PC-9 (cell line): Measurements from ENCODE around the gene PRKCH. TPM values are rescaled to one million over a fixed set of nuclear protein-coding genes. Genes with fewer than 3 reads are reported as not detected.
A peak's percentile ranks its signal among the peaks of the same experiment; 100 is the strongest.

Experiments used
- BruUV-seq: library from RNA; stranded (reverse); fragments of 400-500 nt; replicated peaks from 2 replicates; lab custom pipeline; 2021; lab: Mats Ljungman, UMichigan
- CTCF ChIA-PET: fragments of 300-600 bp; sonication (Branson Sonifier 250); formaldehyde crosslinking; loops from one replicate; lab custom pipeline; 2022; ENCODE audit warnings: antibody characterized with exemption; lab: Charles Lee
- POLR2A ChIA-PET: fragments of 300-600 bp; sonication (Branson Sonifier 250); formaldehyde crosslinking; loops from one replicate; lab custom pipeline; 2022; ENCODE audit warnings: antibody characterized with exemption; ENCODE audit not compliant: unreplicated experiment; lab: Charles Lee
- DNase-seq, 2 experiments: peaks; one replicate each; pipeline versions ENCODE4 v3.0.0 to v3.0.0-alpha.2; 2015 to 2022; ENCODE audit warnings: mixed read lengths in 1 of 2
- H2AFZ ChIP-seq: fragments of 200-600 bp; sonication (generic); 2 replicates; pipeline ENCODE4 v1.8.1; 2017; ENCODE audit warnings: antibody characterized with exemption
- H3F3A ChIP-seq: fragments of 200-600 bp; sonication (generic); 2 replicates; pipeline ENCODE4 v1.8.1; 2017; ENCODE audit warnings: antibody characterized with exemption, mild to moderate bottlenecking, low read depth; ENCODE audit not compliant: insufficient read depth
- H3K27ac ChIP-seq: fragments of 200-600 bp; sonication (generic); 2 replicates; pipeline ENCODE4 v1.6.1; 2016; ENCODE audit warnings: mixed run types
- H3K27me3 ChIP-seq: fragments of 200-600 bp; sonication (generic); 2 replicates; pipeline ENCODE4 v1.6.1; 2016; ENCODE audit warnings: low read depth, mixed run types; ENCODE audit not compliant: insufficient read depth
- H3K36me3 ChIP-seq: fragments of 200-600 bp; sonication (generic); 2 replicates; pipeline ENCODE4 v1.6.1; 2016; ENCODE audit warnings: low read depth, mixed run types
- H3K4me1 ChIP-seq: fragments of 200-600 bp; sonication (generic); replicated peaks from 2 replicates; pipeline ENCODE4 v1.6.1; 2016; ENCODE audit warnings: mixed run types; ENCODE audit not compliant: insufficient read depth
- H3K4me2 ChIP-seq: fragments of 200-600 bp; sonication (generic); 2 replicates; pipeline ENCODE4 v1.6.1; 2017; ENCODE audit warnings: mixed run types
- H3K4me3 ChIP-seq: fragments of 200-600 bp; sonication (generic); 2 replicates; pipeline ENCODE4 v1.6.1; 2016; ENCODE audit warnings: mixed run types
- H3K79me2 ChIP-seq: fragments of 200-600 bp; sonication (generic); 2 replicates; pipeline ENCODE4 v1.6.1; 2017; ENCODE audit warnings: low read depth, mixed run types
- H3K9me2 ChIP-seq: fragments of 200-600 bp; sonication (generic); 2 replicates; pipeline ENCODE4 v1.8.1; 2017; ENCODE audit warnings: mild to moderate bottlenecking; ENCODE audit not compliant: insufficient read depth
- H3K9me3 ChIP-seq: fragments of 200-600 bp; sonication (generic); 2 replicates; pipeline ENCODE4 v1.8.1; 2016; ENCODE audit warnings: low read depth; ENCODE audit not compliant: insufficient read depth
- H4K20me1 ChIP-seq: fragments of 200-600 bp; sonication (generic); 2 replicates; pipeline ENCODE4 v1.8.1; 2017; ENCODE audit not compliant: insufficient read depth
- CTCF ChIP-seq: fragments of 200-600 bp; sonication (generic); conservative IDR thresholded peaks from 2 replicates; pipeline ENCODE4 v1.6.1; 2017; ENCODE audit warnings: mixed run types, antibody characterized with exemption, mild to moderate bottlenecking, moderate library complexity
- EZH2 ChIP-seq: fragments of 200-600 bp; sonication (generic); IDR thresholded peaks from 2 replicates; pipeline ENCODE4 v1.8.0; 2017; ENCODE audit warnings: antibody characterized with exemption, low read depth
- intact Hi-C: fragments of 100-400 bp; cut with micrococcal nuclease; formaldehyde crosslinking; loops from one replicate; pipeline ENCODE4 v1.10.0; 2022; ENCODE audit not compliant: unreplicated experiment
- total RNA-seq: library from RNA; stranded (reverse); gene quantifications from 2 replicates; pipeline ENCODE4 v1.2.3, GENCODE V29; 2021

The PRKCH gene
- total RNA-seq, 1 experiment from 2014 or later = 32.4 TPM

DNA sequence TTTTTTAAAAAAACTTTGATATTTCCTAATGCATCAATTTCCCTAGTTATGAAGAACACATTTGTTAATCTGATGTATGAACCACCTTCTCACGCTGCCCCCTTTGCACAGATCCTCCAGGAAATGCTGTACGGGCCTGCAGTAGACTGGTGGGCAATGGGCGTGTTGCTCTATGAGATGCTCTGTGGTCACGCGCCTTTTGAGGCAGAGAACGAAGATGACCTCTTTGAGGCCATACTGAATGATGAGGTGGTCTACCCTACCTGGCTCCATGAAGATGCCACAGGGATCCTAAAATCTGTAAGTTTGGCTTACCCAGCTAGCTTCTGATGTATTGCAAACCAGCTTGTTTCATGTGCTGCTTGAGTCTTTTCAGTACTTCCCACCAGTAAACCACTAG is 208.9 kb downstream of the PRKCH start:
- no peak overlapping the region for H3K4me3 ChIP-seq
- TF ChIP-seq CTCF (no peak), EZH2 (no peak)
- no peaks in the 10 kb centered on the region for H4K20me1 ChIP-seq
- H3K4me1 ChIP-seq = peaks cover 75% of the 10 kb centered on the region
- no peaks in the 10 kb centered on the region for H3K9me2 ChIP-seq
- no peak overlapping the region for H2AFZ ChIP-seq
- ChIA-PET POLR2A (no interaction called here), CTCF (no interaction called here)
- H3K36me3 ChIP-seq = peaks cover 17% of the 10 kb centered on the region
- no TSS peak for BruUV-seq
- no peak overlapping the region for H3K4me2 ChIP-seq
- no peaks in the 10 kb centered on the region for H3K27me3 ChIP-seq
- H3K79me2 ChIP-seq = peaks cover 20% of the 10 kb centered on the region; the same call in 1 of the 2 replicates
- H3K9me3 ChIP-seq = no peaks in the 10 kb centered on the region
- intact Hi-C loops = no loop called here
- peaks cover 33% of the 10 kb centered on the region for H3F3A ChIP-seq
- no peak overlapping the region for H3K27ac ChIP-seq
- peak in 1 of 2 experiments; percentile 17 for DNase-seq

- Histone ChIP-seq H3F3A (peaks cover 35% of the 10 kb centered on the region), H3K9me2 (no peaks in the 10 kb centered on the region), H3K27me3 (no peaks in the 10 kb centered on the region), H3K4me1 (peaks cover 77% of the 10 kb centered on the region), H2AFZ (no peak overlapping the region), H3K79me2 (peaks cover 19% of the 10 kb centered on the region; the same call in 1 of the 2 replicates), H3K36me3 (peaks cover 18% of the 10 kb centered on the region), H3K4me2 (no peak overlapping the region), H3K9me3 (no peaks in the 10 kb centered on the region), H3K4me3 (no peak overlapping the region), H3K27ac (peak overlapping the region; percentile 8; the same call in 1 of the 2 replicates), H4K20me1 (no peaks in the 10 kb centered on the region)
- ChIA-PET CTCF (no interaction called here), POLR2A (no interaction called here)
- BruUV-seq = no TSS peak
- peak in 1 of 2 experiments; percentile 38 for DNase-seq
- intact Hi-C loops = no loop called here
- TF ChIP-seq CTCF (no peak), EZH2 (no peak)
Observed at GRCh38 chr14:61530896-61531295, 209.5 kb downstream of the PRKCH start.

DNA sequence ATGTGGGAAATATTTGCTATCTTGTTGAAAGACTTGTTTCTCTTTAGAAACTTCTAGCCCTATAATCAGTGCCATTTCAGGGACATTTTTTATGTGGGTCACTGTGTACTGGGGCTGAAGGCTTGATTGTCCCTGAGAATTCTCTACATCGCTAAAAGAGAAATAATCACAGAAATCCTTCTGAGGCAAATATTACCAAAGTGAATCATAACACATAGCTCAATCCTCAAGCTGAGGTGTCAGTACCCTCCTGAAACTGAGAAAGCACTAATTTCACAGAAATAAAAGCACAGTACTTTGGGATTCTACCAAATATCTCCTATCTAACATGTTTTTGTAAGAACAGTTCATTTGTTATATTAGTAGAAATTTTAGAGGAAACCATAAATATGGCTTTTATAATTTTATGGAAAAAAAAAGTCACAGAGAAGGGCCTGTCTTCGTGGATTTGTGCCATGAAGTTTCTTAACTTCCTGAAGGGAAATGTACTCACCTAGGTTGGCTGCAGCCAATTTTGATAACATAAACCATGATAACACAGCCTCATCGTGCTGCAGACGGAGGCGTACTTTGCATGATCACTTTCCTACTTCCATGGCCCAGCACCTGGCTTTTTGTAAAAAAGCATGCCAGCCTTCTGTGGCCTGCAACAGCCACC is 210.2 kb downstream of the PRKCH start:
- H3K9me3 ChIP-seq = no peaks in the 10 kb centered on the region
- intact Hi-C loops = no loop called here
- CTCF ChIA-PET = no interaction called here
- peak in 1 of 2 experiments; percentile 36 for DNase-seq
- BruUV-seq = no TSS peak
- POLR2A ChIA-PET = interaction anchor here (0.7 kb wide), 1 partner anchor 8 kb away, joined by 3 read pairs; no protein-coding TSS in a partner anchor
- no peaks in the 10 kb centered on the region for H3K27me3 ChIP-seq
- peaks cover 77% of the 10 kb centered on the region for H3K4me1 ChIP-seq
- H3K4me3 ChIP-seq = no peak overlapping the region
- no peak overlapping the region for H2AFZ ChIP-seq
- peaks cover 18% of the 10 kb centered on the region for H3K36me3 ChIP-seq
- H3K79me2 ChIP-seq = peaks cover 15% of the 10 kb centered on the region; the same call in 1 of the 2 replicates
- H3K27ac ChIP-seq = peak overlapping the region; percentile 8; the same call in 1 of the 2 replicates
- no peaks in the 10 kb centered on the region for H4K20me1 ChIP-seq
- H3F3A ChIP-seq = peaks cover 36% of the 10 kb centered on the region
- no peak overlapping the region for H3K4me2 ChIP-seq
- no peaks in the 10 kb centered on the region for H3K9me2 ChIP-seq
- TF ChIP-seq CTCF = no peak
- TF ChIP-seq EZH2 = no peak
